HG02571 (cell line): ENCODE measurements around the gene OLIG1.

Source experiments
- ATAC-seq: cut with Tn5 transposase; IDR thresholded peaks from one replicate; pipeline ENCODE4 v1.9.1; 2021; ENCODE audit warnings: mild to moderate bottlenecking, moderate library complexity; ENCODE audit not compliant: unreplicated experiment

OLIG1 gene

GRCh38 chr21:33096426-33096825, 26.5 kb downstream of the OLIG1 start:
- ATAC-seq: no peak

GRCh38 chr21:33099131-33099530, 29.2 kb downstream of the OLIG1 start:
- ATAC-seq: no peak

GRCh38 chr21:33101300-33101911, 31.5 kb downstream of the OLIG1 start:
- ATAC-seq: no peak

GRCh38 chr21:33105088-33105487, 35.1 kb downstream of the OLIG1 start:
- ATAC-seq: no peak

GRCh38 chr21:33108228-33108627, 38.3 kb downstream of the OLIG1 start:
- ATAC-seq: no peak

- no peak for ATAC-seq
Measured at GRCh38 chr21:33109574-33110339, 39.8 kb downstream of the OLIG1 start.

- no peak for ATAC-seq
Measured at GRCh38 chr21:33110340-33110715, 40.4 kb downstream of the OLIG1 start.

- no peak for ATAC-seq
Measured at GRCh38 chr21:33111577-33111976, 41.6 kb downstream of the OLIG1 start.

- no peak for ATAC-seq
Measured at GRCh38 chr21:33112151-33112550, 42.2 kb downstream of the OLIG1 start.

- ATAC-seq: no peak
Measured at GRCh38 chr21:33112681-33113080, 42.7 kb downstream of the OLIG1 start.

- no peak for ATAC-seq
Measured at GRCh38 chr21:33113131-33113530, 43.2 kb downstream of the OLIG1 start.

GRCh38 chr21:33114276-33114675, 44.3 kb downstream of the OLIG1 start:
- no peak for ATAC-seq

GRCh38 chr21:33115631-33116510, 45.9 kb downstream of the OLIG1 start:
- ATAC-seq: no peak

- no peak for ATAC-seq
Measured at GRCh38 chr21:33116676-33117075, 46.7 kb downstream of the OLIG1 start.

GRCh38 chr21:33117101-33117888, 47.4 kb downstream of the OLIG1 start:
- no peak for ATAC-seq
